HEK293 (cell line): ENCODE measurements around the gene ZNF106.
A peak's percentile ranks its signal among the peaks of the same experiment; 100 is the strongest.

Experiments used
- CTCF ChIA-PET: fragments of 350-600 bp; formaldehyde crosslinking; extraction: SDS; loops from one replicate; lab custom pipeline; 2021; ENCODE audit warnings: antibody characterized with exemption; lab: Yijun Ruan, JAX
- POLR2A ChIA-PET: fragments of 300-600 bp; formaldehyde crosslinking; extraction: SDS; loops from one replicate; lab custom pipeline; 2020; ENCODE audit warnings: antibody characterized with exemption, inconsistent platforms; lab: Yijun Ruan, JAX
- H3K27ac ChIP-seq: fragments of 200-500 bp; sonication (Bioruptor generic); 2 replicates; pipeline ENCODE4 v1.5.1; 2014; ENCODE audit warnings: low read depth, low read length, control low read depth, inconsistent platforms; ENCODE audit errors: extremely low read depth
- H3K36me3 ChIP-seq, 2 experiments: fragments of 200-500 bp in 1 of 2; sonication (Bioruptor generic) in 1 of 2; 1 replicate in 1 of 2; 2 replicates in 1 of 2; pipeline ENCODE4 v1.5.1; 2014 to 2017; ENCODE audit warnings: inconsistent platforms in 2 of 2, low read length in 2 of 2; ENCODE audit not compliant: control insufficient read depth in 2 of 2, insufficient read depth in 1 of 2
- H3K4me1 ChIP-seq: fragments of 200-500 bp; sonication (Bioruptor generic); 2 replicates; pipeline ENCODE4 v1.5.1; 2014; ENCODE audit warnings: mild to moderate bottlenecking, low read length, inconsistent platforms; ENCODE audit not compliant: control insufficient read depth, insufficient read depth
- H3K4me3 ChIP-seq: 2 replicates; pipeline ENCODE4 v1.5.1; 2011; ENCODE audit warnings: low read depth, mild to moderate bottlenecking, control low read depth, low read length, moderate library complexity
- H3K9me3 ChIP-seq: fragments of 200-500 bp; sonication (Bioruptor generic); 2 replicates; pipeline ENCODE4 v1.5.1; 2014; ENCODE audit warnings: low read depth, low read length, inconsistent platforms; ENCODE audit not compliant: control insufficient read depth, insufficient read depth
- BCL11A ChIP-seq: fragments of 450-650 bp; formaldehyde crosslinking; IDR thresholded peaks from 2 replicates; pipeline ENCODE4 v1.5.1; 2016; ENCODE audit warnings: low read depth, missing biosample characterization, missing genetic modification characterization
- HOXC10 ChIP-seq: sonication (generic); formaldehyde crosslinking; IDR thresholded peaks from 2 replicates; pipeline ENCODE4 v1.8.1; 2023; ENCODE audit warnings: mild to moderate bottlenecking, missing genetic modification reagents
- PRDM1 ChIP-seq: fragments of 450-650 bp; formaldehyde crosslinking; IDR thresholded peaks from 2 replicates; pipeline ENCODE4; 2016; ENCODE audit warnings: missing biosample characterization, missing genetic modification characterization
- PRDM6 ChIP-seq: fragments of 450-650 bp; formaldehyde crosslinking; IDR thresholded peaks from 2 replicates; pipeline ENCODE4 v1.5.1; 2017; ENCODE audit warnings: missing biosample characterization, missing genetic modification characterization
- REST ChIP-seq: fragments of 450-650 bp; formaldehyde crosslinking; IDR thresholded peaks from 2 replicates; pipeline ENCODE4 v1.5.1; 2016; ENCODE audit warnings: missing biosample characterization, missing genetic modification characterization
- SP7 ChIP-seq: fragments of 450-650 bp; formaldehyde crosslinking; IDR thresholded peaks from 2 replicates; pipeline ENCODE4 v1.5.1; 2016; ENCODE audit warnings: missing biosample characterization, missing genetic modification characterization
- TRIM28 ChIP-seq: IDR thresholded peaks from 2 replicates; pipeline ENCODE4 v1.6.1; 2011; ENCODE audit warnings: low read length, control low read depth, borderline replicate concordance
- ZBTB48 ChIP-seq: fragments of 450-650 bp; formaldehyde crosslinking; IDR thresholded peaks from 2 replicates; pipeline ENCODE4 v1.5.1; 2016; ENCODE audit warnings: missing biosample characterization, missing genetic modification characterization
- ZNF133 ChIP-seq: fragments of 450-650 bp; formaldehyde crosslinking; IDR thresholded peaks from 2 replicates; pipeline ENCODE4 v1.5.1; 2016; ENCODE audit warnings: missing biosample characterization, missing genetic modification characterization
- ZNF138 ChIP-seq: fragments of 450-650 bp; formaldehyde crosslinking; IDR thresholded peaks from 2 replicates; pipeline ENCODE4 v1.5.1; 2016; ENCODE audit warnings: missing biosample characterization, missing genetic modification characterization, borderline replicate concordance
- ZNF157 ChIP-seq: fragments of 450-650 bp; formaldehyde crosslinking; IDR thresholded peaks from 2 replicates; pipeline ENCODE4 v1.5.1; 2016; ENCODE audit warnings: missing biosample characterization, missing genetic modification characterization
- ZNF18 ChIP-seq: fragments of 450-650 bp; formaldehyde crosslinking; IDR thresholded peaks from 2 replicates; pipeline ENCODE4 v1.5.1; 2016; ENCODE audit warnings: missing biosample characterization, missing genetic modification characterization
- ZNF2 ChIP-seq: fragments of 450-650 bp; formaldehyde crosslinking; IDR thresholded peaks from 2 replicates; pipeline ENCODE4 v1.5.1; 2016; ENCODE audit warnings: missing biosample characterization, missing genetic modification characterization
- ZNF302 ChIP-seq: fragments of 450-650 bp; formaldehyde crosslinking; IDR thresholded peaks from 2 replicates; pipeline ENCODE4 v1.5.1; 2016; ENCODE audit warnings: missing biosample characterization, missing genetic modification characterization, low read depth
- ZNF311 ChIP-seq: fragments of 450-650 bp; formaldehyde crosslinking; IDR thresholded peaks from 2 replicates; pipeline ENCODE4 v1.5.1; 2017; ENCODE audit warnings: missing biosample characterization, missing genetic modification characterization, borderline replicate concordance
- ZNF391 ChIP-seq: fragments of 450-650 bp; formaldehyde crosslinking; IDR thresholded peaks from 2 replicates; pipeline ENCODE4 v1.5.1; 2016; ENCODE audit warnings: low read depth, missing biosample characterization, missing genetic modification characterization, borderline replicate concordance
- ZNF580 ChIP-seq: fragments of 450-650 bp; formaldehyde crosslinking; IDR thresholded peaks from 2 replicates; pipeline ENCODE4 v1.5.1; 2016; ENCODE audit warnings: missing biosample characterization, missing genetic modification characterization
- ZNF623 ChIP-seq: fragments of 450-650 bp; formaldehyde crosslinking; IDR thresholded peaks from 2 replicates; pipeline ENCODE4 v1.5.1; 2016; ENCODE audit warnings: missing biosample characterization, missing genetic modification characterization
- ZNF629 ChIP-seq: fragments of 450-650 bp; formaldehyde crosslinking; IDR thresholded peaks from 2 replicates; pipeline ENCODE4 v1.5.1; 2017; ENCODE audit warnings: missing biosample characterization, missing genetic modification characterization
- ZNF654 ChIP-seq: fragments of 450-650 bp; formaldehyde crosslinking; IDR thresholded peaks from 2 replicates; pipeline ENCODE4 v1.5.1; 2016; ENCODE audit warnings: low read depth, missing biosample characterization, missing genetic modification characterization
- ZNF692 ChIP-seq: fragments of 450-650 bp; formaldehyde crosslinking; IDR thresholded peaks from 2 replicates; pipeline ENCODE4 v1.5.1; 2016; ENCODE audit warnings: missing biosample characterization, missing genetic modification characterization
- ZNF707 ChIP-seq: fragments of 450-650 bp; formaldehyde crosslinking; IDR thresholded peaks from 2 replicates; pipeline ENCODE4 v1.5.1; 2016; ENCODE audit warnings: missing biosample characterization, missing genetic modification characterization
- ZNF768 ChIP-seq: fragments of 450-650 bp; formaldehyde crosslinking; IDR thresholded peaks from 2 replicates; pipeline ENCODE4 v1.5.1; 2018; ENCODE audit warnings: missing biosample characterization, mild to moderate bottlenecking, missing genetic modification characterization

The ZNF106 gene

GRCh38 chr15:42490671-42491538 is at the start of gene ZNF106 (continued):
- TF ChIP-seq ZNF157 (no peak), ZNF391 (tag by site-specific recombination) (0 out of 2 replicates have a peak, but pooled peaks have one; percentile 23), ZNF707 (tag by site-specific recombination) (no peak), ZNF629 (tag by site-specific recombination) (peak; percentile 59; the same call in 1 of the 2 replicates), ZNF768 (no peak), PRDM6 (peak; percentile 41; the same call in 1 of the 2 replicates), PRDM1 (tag by site-specific recombination) (0 out of 2 replicates have a peak, but pooled peaks have one; percentile 46), ZNF311 (tag by site-specific recombination) (no peak), ZNF692 (tag by site-specific recombination) (0 out of 2 replicates have a peak, but pooled peaks have one; percentile 75), ZNF138 (tag by site-specific recombination) (no peak)

GRCh38 chr15:42533246-42533645 is 42.3 kb upstream of the ZNF106 start:
- Histone ChIP-seq H3K4me3 (no peak overlapping the region), H3K4me1 (no peaks in the 10 kb centered on the region), H3K9me3 (no peaks in the 10 kb centered on the region), H3K27ac (no peak overlapping the region), H3K36me3 (peaks cover 0 to 64% of the 10 kb centered on the region in 2 experiments)
- CTCF ChIA-PET = no interaction called here
- POLR2A ChIA-PET = interaction anchor here (1.1 kb wide), 1 partner anchor 34 kb away, joined by 3 read pairs; no protein-coding TSS in a partner anchor
- no peak for TF ChIP-seq SP7 (tag by site-specific recombination)

- TF ChIP-seq ZNF623 (tag by site-specific recombination) = no peak
- no peak for TF ChIP-seq ZBTB48 (tag by site-specific recombination)
- TF ChIP-seq HOXC10 = no peak
- no peak for TF ChIP-seq ZNF18 (tag by site-specific recombination)
- TF ChIP-seq ZNF302 (tag by site-specific recombination) = no peak
- TF ChIP-seq REST (tag by site-specific recombination) = no peak
- no peak for TF ChIP-seq ZNF654 (tag by site-specific recombination)
- no peak for TF ChIP-seq ZNF2 (tag by site-specific recombination)
- TF ChIP-seq TRIM28 = no peak
- TF ChIP-seq ZNF133 (tag by site-specific recombination) = no peak
- no peak for TF ChIP-seq BCL11A (tag by site-specific recombination)
- no peak for TF ChIP-seq ZNF580 (tag by site-specific recombination)
- Histone ChIP-seq H3K4me1 (no peaks in the 10 kb centered on the region), H3K9me3 (no peaks in the 10 kb centered on the region), H3K4me3 (no peak overlapping the region), H3K36me3 (peaks cover 0 to 50% of the 10 kb centered on the region in 2 experiments; a peak in 2 of 3 replicates), H3K27ac (no peak overlapping the region)
- CTCF ChIA-PET = no interaction called here
- POLR2A ChIA-PET = no interaction called here
These were observed 38.0 kb upstream of the ZNF106 start for GRCh38 chr15:42528970-42529369.
